Heart left ventricle (tissue), 13 donors: ENCODE results near the gene SFRP5.

Experiments used
- POLR2A ChIP-seq, 2 donors: fragments of 450-650 bp; IDR thresholded peaks; one replicate each; pipeline ENCODE4 v1.6.1; 2017; ENCODE audit warnings: antibody characterized with exemption in 2 of 2, mild to moderate bottlenecking in 2 of 2, moderate library complexity in 2 of 2
- TF ChIP-seq, protein P1 (sequence below), 12 donors: fragments of 200-600 bp; sonication (generic) in 4 of 12; IDR thresholded peaks; one replicate each; pipeline versions ENCODE4 v1.5.0 to v1.8.0; 2018 to 2022; ENCODE audit warnings: antibody characterized with exemption in 12 of 12, mild to moderate bottlenecking in 5 of 12
- donor health status: ischemic (EF 13 %, LVEDD 7.1; RV severe dilation, severe dysfunction).
- donor health status: DM: no; HTN: yes; CAD: no.
- donor health status: DM: no; HTN: no; CAD: no.
- donor health status: ischemic (EF 25% LVEDD 6.9; RV normal size, moderate dysfunction).
- donor health status: ischemic (EF 25% LVEDD 5.7; RV mildly dilated, moderate dysfunction).
- donor health status: ischemic (EF 35%, LVEDD 5.7; RV mildly dilated, moderate dysfunction).
- donor health status: nonischemic (EF 11% LVEDD 7.7; RV severe dilation, severe dysfunction).
- donor health status: DM: yes; HTN: yes; CAD: no.
- donor health status: PGD.
- donor health status: ischemic (EF 29% LVEDD 5.4; RV normal size, mild dysfunction).
- donor health status: nonischemic (EF 23%, LVEDD 6.1; RV moderate dilation, normal function).

DNA sequence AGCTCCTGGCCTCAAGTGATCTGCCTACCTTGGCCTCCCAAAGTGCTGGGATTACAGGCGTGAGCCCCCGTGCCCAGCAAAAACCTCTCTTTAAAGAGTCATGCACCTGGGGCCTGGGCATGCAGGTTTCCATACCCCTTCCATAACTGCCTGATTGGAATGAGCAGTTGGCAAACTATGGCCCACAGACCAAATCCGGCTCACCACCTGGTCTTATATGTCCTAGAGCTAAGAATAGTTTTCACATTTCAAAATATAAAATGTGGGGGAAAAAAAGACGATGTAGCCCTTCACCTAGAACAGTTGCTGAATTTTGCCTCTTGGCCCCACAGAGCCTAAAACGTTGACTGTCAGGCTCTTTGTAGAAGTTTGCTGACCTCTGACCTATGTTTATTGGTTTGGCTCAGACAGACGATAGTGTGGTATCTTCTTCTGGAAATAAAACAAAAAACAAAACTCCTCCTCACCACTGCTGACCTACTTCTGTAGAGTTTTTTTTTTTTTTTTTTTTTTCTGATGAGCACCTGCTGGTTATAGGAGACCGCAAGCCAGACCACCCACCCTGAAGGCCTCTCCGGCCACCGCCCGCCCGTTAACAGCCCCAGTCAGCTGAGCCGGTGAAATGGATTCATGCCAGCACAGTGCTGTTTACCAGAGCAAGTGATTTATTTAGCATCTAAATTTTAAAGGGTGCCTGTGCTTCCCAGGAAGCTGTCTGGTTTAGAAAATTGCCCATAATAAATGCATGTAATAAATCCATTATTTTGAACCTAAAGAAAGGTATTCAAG lies 33.5 kb upstream of the SFRP5 start:
- TF ChIP-seq, protein P1, sequence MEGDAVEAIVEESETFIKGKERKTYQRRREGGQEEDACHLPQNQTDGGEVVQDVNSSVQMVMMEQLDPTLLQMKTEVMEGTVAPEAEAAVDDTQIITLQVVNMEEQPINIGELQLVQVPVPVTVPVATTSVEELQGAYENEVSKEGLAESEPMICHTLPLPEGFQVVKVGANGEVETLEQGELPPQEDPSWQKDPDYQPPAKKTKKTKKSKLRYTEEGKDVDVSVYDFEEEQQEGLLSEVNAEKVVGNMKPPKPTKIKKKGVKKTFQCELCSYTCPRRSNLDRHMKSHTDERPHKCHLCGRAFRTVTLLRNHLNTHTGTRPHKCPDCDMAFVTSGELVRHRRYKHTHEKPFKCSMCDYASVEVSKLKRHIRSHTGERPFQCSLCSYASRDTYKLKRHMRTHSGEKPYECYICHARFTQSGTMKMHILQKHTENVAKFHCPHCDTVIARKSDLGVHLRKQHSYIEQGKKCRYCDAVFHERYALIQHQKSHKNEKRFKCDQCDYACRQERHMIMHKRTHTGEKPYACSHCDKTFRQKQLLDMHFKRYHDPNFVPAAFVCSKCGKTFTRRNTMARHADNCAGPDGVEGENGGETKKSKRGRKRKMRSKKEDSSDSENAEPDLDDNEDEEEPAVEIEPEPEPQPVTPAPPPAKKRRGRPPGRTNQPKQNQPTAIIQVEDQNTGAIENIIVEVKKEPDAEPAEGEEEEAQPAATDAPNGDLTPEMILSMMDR (IDR thresholded peaks at IDR 0.05), result no peak
- TF ChIP-seq POLR2A (IDR thresholded peaks at IDR 0.05), result no peak
